WTC11 (cell line): ENCODE results near the gene SLC25A11. TPM values are rescaled to one million over a fixed set of nuclear protein-coding genes. Genes with fewer than 3 reads are reported as not detected.

Experiments
- ATAC-seq: fragments of 200-7000 bp; cut with Tn5 transposase; 2 replicates; pipeline ENCODE4 v1.10.0; 2021; ENCODE audit warnings: mild to moderate bottlenecking, moderate library complexity
- CTCF ChIA-PET: fragments of 300-600 bp; sonication (Branson Sonifier 250); formaldehyde crosslinking; loops from one replicate; lab custom pipeline; 2021; ENCODE audit warnings: antibody characterized with exemption; lab: Charles Lee
- POLR2A ChIA-PET: fragments of 350-600 bp; sonication (Branson Sonifier 250); formaldehyde crosslinking; loops from one replicate; lab custom pipeline; 2021; ENCODE audit warnings: antibody characterized with exemption; lab: Charles Lee
- DNase-seq: peaks from one replicate; pipeline ENCODE4 v3.0.0; 2021; ENCODE audit warnings: low spot score
- H3K27ac Mint-ChIP-seq: 2 replicates; pipeline ENCODE4 v1.8.0; 2021; ENCODE audit warnings: mixed read lengths
- H3K27me3 Mint-ChIP-seq: 2 replicates; pipeline ENCODE4 v1.8.0; 2021; ENCODE audit warnings: low read depth, mild to moderate bottlenecking, moderate library complexity, mixed read lengths
- H3K36me3 Mint-ChIP-seq: 2 replicates; pipeline ENCODE4 v1.8.0; 2021; ENCODE audit warnings: mixed read lengths
- H3K4me1 Mint-ChIP-seq: 2 replicates; pipeline ENCODE4 v1.8.0; 2022; ENCODE audit warnings: mixed read lengths
- H3K4me3 Mint-ChIP-seq: 2 replicates; pipeline ENCODE4 v1.8.0; 2021; ENCODE audit warnings: mild to moderate bottlenecking, moderate library complexity, mixed read lengths
- H3K9me3 Mint-ChIP-seq: 2 replicates; pipeline ENCODE4 v1.8.0; 2021; ENCODE audit warnings: mixed read lengths
- CBFB ChIP-seq: sonication (generic); formaldehyde crosslinking; IDR thresholded peaks from 2 replicates; pipeline ENCODE4 v1.8.1; 2022; ENCODE audit warnings: mild to moderate bottlenecking, low read depth, missing genetic modification reagents
- FOXP1 ChIP-seq: sonication (generic); formaldehyde crosslinking; IDR thresholded peaks from 2 replicates; pipeline ENCODE4 v1.8.0; 2022; ENCODE audit warnings: missing genetic modification reagents, mild to moderate bottlenecking, moderate library complexity, borderline replicate concordance
- GTF2I ChIP-seq: fragments of 250-450 bp; sonication (Bioruptor Pico); conservative IDR thresholded peaks from 2 replicates; pipeline ENCODE4 v1.4.0; 2021; ENCODE audit warnings: mild to moderate bottlenecking
- HMGA2 ChIP-seq: fragments of 250-450 bp; sonication (Bioruptor Pico); IDR thresholded peaks from 2 replicates; pipeline ENCODE4 v1.4.0; 2021; ENCODE audit warnings: mild to moderate bottlenecking, moderate library complexity
- KAT7 ChIP-seq: sonication (generic); formaldehyde crosslinking; IDR thresholded peaks from 2 replicates; pipeline ENCODE4 v1.8.1; 2023; ENCODE audit warnings: missing genetic modification reagents, mild to moderate bottlenecking, borderline replicate concordance
- RORB ChIP-seq: fragments of 250-450 bp; sonication (Bioruptor Pico); IDR thresholded peaks from 2 replicates; pipeline ENCODE4 v1.9.0; 2021; ENCODE audit warnings: mild to moderate bottlenecking
- ZNF317 ChIP-seq: sonication (generic); formaldehyde crosslinking; IDR thresholded peaks from 2 replicates; pipeline ENCODE4 v1.8.1; 2023; ENCODE audit warnings: low read depth, mild to moderate bottlenecking, moderate library complexity, missing genetic modification reagents, borderline replicate concordance
- total RNA-seq: library from RNA; stranded (reverse); gene quantifications from 3 replicates; pipeline ENCODE4 v1.2.3, GENCODE V29; 2021
- TF ChIP-seq, protein P1 (sequence below): sonication (generic); formaldehyde crosslinking; conservative IDR thresholded peaks from 2 replicates; pipeline ENCODE4 v1.8.1; 2022; ENCODE audit warnings: mild to moderate bottlenecking, missing genetic modification reagents
- TF ChIP-seq, protein P2 (sequence below): sonication (generic); formaldehyde crosslinking; IDR thresholded peaks from 2 replicates; pipeline ENCODE4 v1.8.1; 2022; ENCODE audit warnings: mild to moderate bottlenecking, missing genetic modification reagents, moderate library complexity, borderline replicate concordance
- TF ChIP-seq, protein P3 (sequence below): sonication (generic); formaldehyde crosslinking; IDR thresholded peaks from 2 replicates; pipeline ENCODE4 v1.8.1; 2023; ENCODE audit warnings: mild to moderate bottlenecking, missing genetic modification reagents, borderline replicate concordance
- TF ChIP-seq, protein P4 (sequence below): sonication (generic); formaldehyde crosslinking; IDR thresholded peaks from 2 replicates; pipeline ENCODE4 v1.8.1; 2023; ENCODE audit warnings: mild to moderate bottlenecking, missing genetic modification reagents, moderate library complexity
- TF ChIP-seq, protein P5 (sequence below): sonication (generic); formaldehyde crosslinking; IDR thresholded peaks from 2 replicates; pipeline ENCODE4 v1.8.1; 2023; ENCODE audit warnings: mild to moderate bottlenecking, missing genetic modification reagents
- TF ChIP-seq, protein P6 (sequence below): fragments of 250-450 bp; sonication (Bioruptor Pico); IDR thresholded peaks from 2 replicates; pipeline ENCODE4 v1.9.0; 2021; ENCODE audit warnings: mild to moderate bottlenecking
- TF ChIP-seq, protein P7 (sequence below): sonication (generic); formaldehyde crosslinking; IDR thresholded peaks from 2 replicates; pipeline ENCODE4 v1.8.0; 2023; ENCODE audit warnings: missing genetic modification reagents, mild to moderate bottlenecking, borderline replicate concordance
- TF ChIP-seq, protein P8 (sequence below): fragments of 250-450 bp; sonication (Bioruptor Pico); IDR thresholded peaks from 2 replicates; pipeline ENCODE4 v1.9.0; 2021; ENCODE audit warnings: mild to moderate bottlenecking
- TF ChIP-seq, protein P9 (sequence below): fragments of 250-450 bp; sonication (Bioruptor Pico); IDR thresholded peaks from 2 replicates; pipeline ENCODE4 v1.8.0; 2021; ENCODE audit warnings: mild to moderate bottlenecking

The SLC25A11 gene
- total RNA-seq, 1 experiment from 2014 or later = 73.7 TPM

DNA sequence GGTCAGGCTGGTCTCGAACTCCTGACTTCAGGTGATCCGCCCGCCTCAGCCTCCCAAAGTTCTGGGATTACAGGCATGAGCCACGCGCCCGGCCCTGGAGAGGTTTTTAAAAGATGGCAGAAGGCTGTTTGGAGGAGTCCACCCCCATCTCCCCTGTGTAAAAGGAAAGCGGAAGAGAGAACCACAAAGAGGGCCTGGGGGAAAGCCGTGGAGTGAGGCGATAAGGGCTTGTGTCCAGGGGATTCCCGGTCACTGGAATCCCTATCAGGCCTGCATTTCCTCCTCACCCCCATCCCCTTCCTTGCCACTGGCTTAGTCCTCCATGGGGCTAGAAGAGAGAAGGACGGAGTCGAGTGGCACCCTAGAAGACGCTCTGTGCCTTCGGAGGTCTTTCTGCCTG, 7.9 kb downstream of the SLC25A11 start, which contains the start of gene GP1BA:
GP1BA (plus strand) TSS at position 315 of the 400 bp plus-strand sequence. CDS start 328 bp downstream, outside the sequence.
- no peak for ATAC-seq
- TF ChIP-seq, protein P1, sequence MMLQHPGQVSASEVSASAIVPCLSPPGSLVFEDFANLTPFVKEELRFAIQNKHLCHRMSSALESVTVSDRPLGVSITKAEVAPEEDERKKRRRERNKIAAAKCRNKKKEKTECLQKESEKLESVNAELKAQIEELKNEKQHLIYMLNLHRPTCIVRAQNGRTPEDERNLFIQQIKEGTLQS (CRISPR knock-in tag) = no peak
- TF ChIP-seq ZNF317 (CRISPR knock-in tag) = no peak
- TF ChIP-seq, protein P2, sequence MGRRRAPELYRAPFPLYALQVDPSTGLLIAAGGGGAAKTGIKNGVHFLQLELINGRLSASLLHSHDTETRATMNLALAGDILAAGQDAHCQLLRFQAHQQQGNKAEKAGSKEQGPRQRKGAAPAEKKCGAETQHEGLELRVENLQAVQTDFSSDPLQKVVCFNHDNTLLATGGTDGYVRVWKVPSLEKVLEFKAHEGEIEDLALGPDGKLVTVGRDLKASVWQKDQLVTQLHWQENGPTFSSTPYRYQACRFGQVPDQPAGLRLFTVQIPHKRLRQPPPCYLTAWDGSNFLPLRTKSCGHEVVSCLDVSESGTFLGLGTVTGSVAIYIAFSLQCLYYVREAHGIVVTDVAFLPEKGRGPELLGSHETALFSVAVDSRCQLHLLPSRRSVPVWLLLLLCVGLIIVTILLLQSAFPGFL (CRISPR knock-in tag) = no peak
- TF ChIP-seq, protein P3, sequence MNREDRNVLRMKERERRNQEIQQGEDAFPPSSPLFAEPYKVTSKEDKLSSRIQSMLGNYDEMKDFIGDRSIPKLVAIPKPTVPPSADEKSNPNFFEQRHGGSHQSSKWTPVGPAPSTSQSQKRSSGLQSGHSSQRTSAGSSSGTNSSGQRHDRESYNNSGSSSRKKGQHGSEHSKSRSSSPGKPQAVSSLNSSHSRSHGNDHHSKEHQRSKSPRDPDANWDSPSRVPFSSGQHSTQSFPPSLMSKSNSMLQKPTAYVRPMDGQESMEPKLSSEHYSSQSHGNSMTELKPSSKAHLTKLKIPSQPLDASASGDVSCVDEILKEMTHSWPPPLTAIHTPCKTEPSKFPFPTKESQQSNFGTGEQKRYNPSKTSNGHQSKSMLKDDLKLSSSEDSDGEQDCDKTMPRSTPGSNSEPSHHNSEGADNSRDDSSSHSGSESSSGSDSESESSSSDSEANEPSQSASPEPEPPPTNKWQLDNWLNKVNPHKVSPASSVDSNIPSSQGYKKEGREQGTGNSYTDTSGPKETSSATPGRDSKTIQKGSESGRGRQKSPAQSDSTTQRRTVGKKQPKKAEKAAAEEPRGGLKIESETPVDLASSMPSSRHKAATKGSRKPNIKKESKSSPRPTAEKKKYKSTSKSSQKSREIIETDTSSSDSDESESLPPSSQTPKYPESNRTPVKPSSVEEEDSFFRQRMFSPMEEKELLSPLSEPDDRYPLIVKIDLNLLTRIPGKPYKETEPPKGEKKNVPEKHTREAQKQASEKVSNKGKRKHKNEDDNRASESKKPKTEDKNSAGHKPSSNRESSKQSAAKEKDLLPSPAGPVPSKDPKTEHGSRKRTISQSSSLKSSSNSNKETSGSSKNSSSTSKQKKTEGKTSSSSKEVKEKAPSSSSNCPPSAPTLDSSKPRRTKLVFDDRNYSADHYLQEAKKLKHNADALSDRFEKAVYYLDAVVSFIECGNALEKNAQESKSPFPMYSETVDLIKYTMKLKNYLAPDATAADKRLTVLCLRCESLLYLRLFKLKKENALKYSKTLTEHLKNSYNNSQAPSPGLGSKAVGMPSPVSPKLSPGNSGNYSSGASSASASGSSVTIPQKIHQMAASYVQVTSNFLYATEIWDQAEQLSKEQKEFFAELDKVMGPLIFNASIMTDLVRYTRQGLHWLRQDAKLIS (CRISPR knock-in tag) = no peak
- TF ChIP-seq, protein P4, sequence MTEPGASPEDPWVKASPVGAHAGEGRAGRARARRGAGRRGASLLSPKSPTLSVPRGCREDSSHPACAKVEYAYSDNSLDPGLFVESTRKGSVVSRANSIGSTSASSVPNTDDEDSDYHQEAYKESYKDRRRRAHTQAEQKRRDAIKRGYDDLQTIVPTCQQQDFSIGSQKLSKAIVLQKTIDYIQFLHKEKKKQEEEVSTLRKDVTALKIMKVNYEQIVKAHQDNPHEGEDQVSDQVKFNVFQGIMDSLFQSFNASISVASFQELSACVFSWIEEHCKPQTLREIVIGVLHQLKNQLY = no peak
- TF ChIP-seq, protein P5, sequence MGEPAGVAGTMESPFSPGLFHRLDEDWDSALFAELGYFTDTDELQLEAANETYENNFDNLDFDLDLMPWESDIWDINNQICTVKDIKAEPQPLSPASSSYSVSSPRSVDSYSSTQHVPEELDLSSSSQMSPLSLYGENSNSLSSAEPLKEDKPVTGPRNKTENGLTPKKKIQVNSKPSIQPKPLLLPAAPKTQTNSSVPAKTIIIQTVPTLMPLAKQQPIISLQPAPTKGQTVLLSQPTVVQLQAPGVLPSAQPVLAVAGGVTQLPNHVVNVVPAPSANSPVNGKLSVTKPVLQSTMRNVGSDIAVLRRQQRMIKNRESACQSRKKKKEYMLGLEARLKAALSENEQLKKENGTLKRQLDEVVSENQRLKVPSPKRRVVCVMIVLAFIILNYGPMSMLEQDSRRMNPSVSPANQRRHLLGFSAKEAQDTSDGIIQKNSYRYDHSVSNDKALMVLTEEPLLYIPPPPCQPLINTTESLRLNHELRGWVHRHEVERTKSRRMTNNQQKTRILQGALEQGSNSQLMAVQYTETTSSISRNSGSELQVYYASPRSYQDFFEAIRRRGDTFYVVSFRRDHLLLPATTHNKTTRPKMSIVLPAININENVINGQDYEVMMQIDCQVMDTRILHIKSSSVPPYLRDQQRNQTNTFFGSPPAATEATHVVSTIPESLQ (CRISPR knock-in tag) = no peak
- TF ChIP-seq, protein P6, sequence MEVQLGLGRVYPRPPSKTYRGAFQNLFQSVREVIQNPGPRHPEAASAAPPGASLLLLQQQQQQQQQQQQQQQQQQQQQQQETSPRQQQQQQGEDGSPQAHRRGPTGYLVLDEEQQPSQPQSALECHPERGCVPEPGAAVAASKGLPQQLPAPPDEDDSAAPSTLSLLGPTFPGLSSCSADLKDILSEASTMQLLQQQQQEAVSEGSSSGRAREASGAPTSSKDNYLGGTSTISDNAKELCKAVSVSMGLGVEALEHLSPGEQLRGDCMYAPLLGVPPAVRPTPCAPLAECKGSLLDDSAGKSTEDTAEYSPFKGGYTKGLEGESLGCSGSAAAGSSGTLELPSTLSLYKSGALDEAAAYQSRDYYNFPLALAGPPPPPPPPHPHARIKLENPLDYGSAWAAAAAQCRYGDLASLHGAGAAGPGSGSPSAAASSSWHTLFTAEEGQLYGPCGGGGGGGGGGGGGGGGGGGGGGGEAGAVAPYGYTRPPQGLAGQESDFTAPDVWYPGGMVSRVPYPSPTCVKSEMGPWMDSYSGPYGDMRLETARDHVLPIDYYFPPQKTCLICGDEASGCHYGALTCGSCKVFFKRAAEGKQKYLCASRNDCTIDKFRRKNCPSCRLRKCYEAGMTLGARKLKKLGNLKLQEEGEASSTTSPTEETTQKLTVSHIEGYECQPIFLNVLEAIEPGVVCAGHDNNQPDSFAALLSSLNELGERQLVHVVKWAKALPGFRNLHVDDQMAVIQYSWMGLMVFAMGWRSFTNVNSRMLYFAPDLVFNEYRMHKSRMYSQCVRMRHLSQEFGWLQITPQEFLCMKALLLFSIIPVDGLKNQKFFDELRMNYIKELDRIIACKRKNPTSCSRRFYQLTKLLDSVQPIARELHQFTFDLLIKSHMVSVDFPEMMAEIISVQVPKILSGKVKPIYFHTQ = no peak
- TF ChIP-seq CBFB (CRISPR knock-in tag) = no peak
- no peak within 1 kb of the TSS for H3K27ac Mint-ChIP-seq
- DNase-seq = no peak
- H3K9me3 Mint-ChIP-seq = no peaks in the 10 kb centered on the region
- H3K4me3 Mint-ChIP-seq = no peak within 1 kb of the TSS
- POLR2A ChIA-PET = interaction anchor here (1.0 kb wide), 2 partner anchors 8 to 22 kb away, joined by 3 to 4 read pairs; partner anchors contain the start of gene RNF167
- H3K4me1 Mint-ChIP-seq = peaks cover 9% of the 10 kb centered on the region
- CTCF ChIA-PET = interaction anchor here (3.3 kb wide), 1 partner anchor 23 kb away, joined by 39 read pairs; no protein-coding TSS in a partner anchor
- H3K36me3 Mint-ChIP-seq = 0 out of 2 replicates have a peak, but pooled peaks cover 8% of the 10 kb centered on the region
- H3K27me3 Mint-ChIP-seq = no peaks in the 10 kb centered on the region

DNA sequence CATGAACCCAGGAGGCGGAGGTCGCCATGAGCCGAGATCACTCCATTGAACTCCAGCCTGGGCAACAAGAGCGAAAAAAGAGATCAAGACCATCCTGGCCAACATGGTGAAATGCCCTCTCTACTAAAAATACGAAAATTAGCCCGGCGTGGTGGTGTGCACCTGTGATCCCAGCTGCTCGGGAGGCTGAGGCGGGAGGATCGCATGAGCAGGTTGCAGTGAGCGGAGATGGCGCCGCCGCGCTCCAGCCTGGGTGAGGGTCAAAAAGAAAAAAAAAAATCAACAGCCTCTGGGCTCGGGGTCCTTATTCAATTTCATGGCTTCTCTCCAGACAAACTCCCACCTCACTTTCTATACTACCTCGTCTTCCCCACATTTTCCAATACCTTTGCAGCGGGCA, 11.0 kb downstream of the SLC25A11 start:
- Mint-ChIP-seq H3K4me3 (no peak overlapping the region), H3K36me3 (0 out of 2 replicates have a peak, but pooled peaks cover 5% of the 10 kb centered on the region), H3K9me3 (no peaks in the 10 kb centered on the region), H3K27me3 (no peaks in the 10 kb centered on the region), H3K4me1 (peaks cover under 1% of the 10 kb centered on the region), H3K27ac (no peak overlapping the region)
- ATAC-seq (no peak), DNase-seq (no peak)
- no peak for TF ChIP-seq GTF2I (CRISPR knock-in tag)
- TF ChIP-seq KAT7 = no peak
- no peak for TF ChIP-seq RORB
- TF ChIP-seq, protein P7, sequence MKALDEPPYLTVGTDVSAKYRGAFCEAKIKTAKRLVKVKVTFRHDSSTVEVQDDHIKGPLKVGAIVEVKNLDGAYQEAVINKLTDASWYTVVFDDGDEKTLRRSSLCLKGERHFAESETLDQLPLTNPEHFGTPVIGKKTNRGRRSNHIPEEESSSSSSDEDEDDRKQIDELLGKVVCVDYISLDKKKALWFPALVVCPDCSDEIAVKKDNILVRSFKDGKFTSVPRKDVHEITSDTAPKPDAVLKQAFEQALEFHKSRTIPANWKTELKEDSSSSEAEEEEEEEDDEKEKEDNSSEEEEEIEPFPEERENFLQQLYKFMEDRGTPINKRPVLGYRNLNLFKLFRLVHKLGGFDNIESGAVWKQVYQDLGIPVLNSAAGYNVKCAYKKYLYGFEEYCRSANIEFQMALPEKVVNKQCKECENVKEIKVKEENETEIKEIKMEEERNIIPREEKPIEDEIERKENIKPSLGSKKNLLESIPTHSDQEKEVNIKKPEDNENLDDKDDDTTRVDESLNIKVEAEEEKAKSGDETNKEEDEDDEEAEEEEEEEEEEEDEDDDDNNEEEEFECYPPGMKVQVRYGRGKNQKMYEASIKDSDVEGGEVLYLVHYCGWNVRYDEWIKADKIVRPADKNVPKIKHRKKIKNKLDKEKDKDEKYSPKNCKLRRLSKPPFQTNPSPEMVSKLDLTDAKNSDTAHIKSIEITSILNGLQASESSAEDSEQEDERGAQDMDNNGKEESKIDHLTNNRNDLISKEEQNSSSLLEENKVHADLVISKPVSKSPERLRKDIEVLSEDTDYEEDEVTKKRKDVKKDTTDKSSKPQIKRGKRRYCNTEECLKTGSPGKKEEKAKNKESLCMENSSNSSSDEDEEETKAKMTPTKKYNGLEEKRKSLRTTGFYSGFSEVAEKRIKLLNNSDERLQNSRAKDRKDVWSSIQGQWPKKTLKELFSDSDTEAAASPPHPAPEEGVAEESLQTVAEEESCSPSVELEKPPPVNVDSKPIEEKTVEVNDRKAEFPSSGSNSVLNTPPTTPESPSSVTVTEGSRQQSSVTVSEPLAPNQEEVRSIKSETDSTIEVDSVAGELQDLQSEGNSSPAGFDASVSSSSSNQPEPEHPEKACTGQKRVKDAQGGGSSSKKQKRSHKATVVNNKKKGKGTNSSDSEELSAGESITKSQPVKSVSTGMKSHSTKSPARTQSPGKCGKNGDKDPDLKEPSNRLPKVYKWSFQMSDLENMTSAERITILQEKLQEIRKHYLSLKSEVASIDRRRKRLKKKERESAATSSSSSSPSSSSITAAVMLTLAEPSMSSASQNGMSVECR (CRISPR knock-in tag) = no peak
- TF ChIP-seq, protein P8, sequence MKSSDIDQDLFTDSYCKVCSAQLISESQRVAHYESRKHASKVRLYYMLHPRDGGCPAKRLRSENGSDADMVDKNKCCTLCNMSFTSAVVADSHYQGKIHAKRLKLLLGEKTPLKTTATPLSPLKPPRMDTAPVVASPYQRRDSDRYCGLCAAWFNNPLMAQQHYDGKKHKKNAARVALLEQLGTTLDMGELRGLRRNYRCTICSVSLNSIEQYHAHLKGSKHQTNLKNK = no peak
- TF ChIP-seq, protein P9, sequence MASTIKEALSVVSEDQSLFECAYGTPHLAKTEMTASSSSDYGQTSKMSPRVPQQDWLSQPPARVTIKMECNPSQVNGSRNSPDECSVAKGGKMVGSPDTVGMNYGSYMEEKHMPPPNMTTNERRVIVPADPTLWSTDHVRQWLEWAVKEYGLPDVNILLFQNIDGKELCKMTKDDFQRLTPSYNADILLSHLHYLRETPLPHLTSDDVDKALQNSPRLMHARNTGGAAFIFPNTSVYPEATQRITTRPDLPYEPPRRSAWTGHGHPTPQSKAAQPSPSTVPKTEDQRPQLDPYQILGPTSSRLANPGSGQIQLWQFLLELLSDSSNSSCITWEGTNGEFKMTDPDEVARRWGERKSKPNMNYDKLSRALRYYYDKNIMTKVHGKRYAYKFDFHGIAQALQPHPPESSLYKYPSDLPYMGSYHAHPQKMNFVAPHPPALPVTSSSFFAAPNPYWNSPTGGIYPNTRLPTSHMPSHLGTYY (CRISPR knock-in tag) = no peak
- no peak for TF ChIP-seq FOXP1 (CRISPR knock-in tag)
- TF ChIP-seq HMGA2 = no peak
- ChIA-PET POLR2A (no interaction called here), CTCF (interaction anchor here (0.5 kb wide), 1 partner anchor 20 kb away, joined by 4 read pairs; no protein-coding TSS in a partner anchor)
